Frontal cortex (tissue), 4 donors: ENCODE data around the gene FAXDC2. TPM values are rescaled to one million over a fixed set of nuclear protein-coding genes. Genes with fewer than 3 reads are reported as not detected.
"Not testable (repeated sequence)": the region's sequence is repeated elsewhere in the genome, so short reads cannot be mapped to it uniquely, and the experiment has no call there.

Experiments
- DNase-seq, 2 donors: peaks; one replicate each; pipeline ENCODE4 v3.0.0; 2012; ENCODE audit warnings: low spot score in 2 of 2
- FAIRE-seq: peaks from 2 replicates; lab custom pipeline; 2012; peaks lifted over from hg19 to GRCh38; lab: Jason Lieb, UNC
- total RNA-seq: library from RNA; depleted of rRNA; stranded (reverse); fragments of >200 nt; gene quantifications from one replicate; pipeline ENCODE4 v1.2.3, GENCODE V29; 2014
- donor health status: control.
- donor health status: control.
- donor health status: control.

The FAXDC2 gene
- total RNA-seq, 1 donor from 2014 or later = 2.4 TPM

- not testable (repeated sequence) for DNase-seq, FAIRE-seq
Observed at GRCh38 chr5:154835701-154836052, 14.7 kb downstream of the FAXDC2 start.

DNA sequence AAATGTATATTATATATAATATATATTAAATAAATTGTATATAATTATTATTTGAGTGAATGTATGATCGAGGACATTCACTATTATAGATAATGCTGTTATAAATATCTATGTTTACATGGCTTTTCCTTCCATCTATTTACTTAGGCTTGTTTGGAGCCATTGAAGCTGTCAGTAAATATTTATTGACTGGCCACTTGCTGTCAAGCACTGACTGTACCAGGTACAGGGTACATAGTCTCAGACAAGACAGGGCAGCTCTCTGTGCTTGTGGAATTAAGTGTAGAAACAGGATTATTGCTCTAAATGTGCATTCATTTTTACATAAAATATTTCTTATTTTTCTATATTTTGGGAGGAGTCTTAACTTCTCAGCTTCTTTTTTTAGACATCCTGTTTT is 16.4 kb downstream of the FAXDC2 start:
- no peak for DNase-seq
- no peak for FAIRE-seq

GRCh38 chr5:154832804-154833203 is 17.6 kb downstream of the FAXDC2 start:
- not testable (repeated sequence) for DNase-seq, FAIRE-seq

DNA sequence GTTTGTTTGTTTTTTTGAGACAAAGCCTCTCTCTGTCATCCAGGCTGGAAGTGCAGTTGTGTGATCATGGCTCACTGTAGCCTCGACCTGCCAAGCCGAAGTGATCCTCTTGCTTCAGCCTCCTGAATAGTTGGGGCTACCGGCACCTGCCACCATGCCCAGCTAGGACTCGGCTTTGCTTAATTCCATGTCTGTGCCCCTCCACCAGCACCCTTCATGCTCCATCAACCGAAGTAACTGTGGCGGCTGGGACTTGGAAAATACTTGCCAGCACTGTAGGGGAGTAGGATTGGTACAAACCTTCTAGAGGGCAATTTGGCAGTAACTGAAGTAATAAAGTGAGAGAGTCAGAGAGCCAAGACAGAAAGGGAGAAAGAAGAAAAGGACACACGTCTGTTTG is 19.0 kb downstream of the FAXDC2 start:
- FAIRE-seq (no peak), DNase-seq (no peak)

- DNase-seq (no peak), FAIRE-seq (no peak)
Observed at GRCh38 chr5:154830596-154830995, 19.8 kb downstream of the FAXDC2 start.

GRCh38 chr5:154830219-154830595 is 20.2 kb downstream of the FAXDC2 start:
- DNase-seq (no peak), FAIRE-seq (no peak)

GRCh38 chr5:154829589-154830218 is 20.7 kb downstream of the FAXDC2 start:
- DNase-seq = no peak
- no peak for FAIRE-seq

DNA sequence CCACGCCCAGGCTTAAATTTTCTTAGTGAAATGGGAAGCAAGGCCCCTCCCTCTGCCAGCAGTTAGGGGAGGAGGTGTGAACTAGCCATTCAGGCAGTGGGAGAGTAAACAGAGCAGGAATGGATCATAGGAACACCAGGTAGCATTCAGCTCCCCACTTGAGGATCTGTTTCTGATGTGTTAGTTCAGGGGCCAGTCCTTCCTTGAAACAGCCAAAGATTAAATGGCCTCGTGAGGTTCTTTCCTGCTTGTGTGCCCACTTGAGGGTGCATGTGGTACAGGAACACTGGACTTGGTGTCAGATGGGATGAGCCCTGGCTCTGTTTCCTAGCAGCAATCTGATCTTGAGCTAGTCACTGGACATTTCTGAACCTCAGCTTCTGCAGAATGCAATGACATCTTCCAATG is 21.2 kb downstream of the FAXDC2 start:
- DNase-seq (no peak), FAIRE-seq (no peak)

GRCh38 chr5:154824070-154824469 is 26.3 kb downstream of the FAXDC2 start:
- no peak for FAIRE-seq

DNA sequence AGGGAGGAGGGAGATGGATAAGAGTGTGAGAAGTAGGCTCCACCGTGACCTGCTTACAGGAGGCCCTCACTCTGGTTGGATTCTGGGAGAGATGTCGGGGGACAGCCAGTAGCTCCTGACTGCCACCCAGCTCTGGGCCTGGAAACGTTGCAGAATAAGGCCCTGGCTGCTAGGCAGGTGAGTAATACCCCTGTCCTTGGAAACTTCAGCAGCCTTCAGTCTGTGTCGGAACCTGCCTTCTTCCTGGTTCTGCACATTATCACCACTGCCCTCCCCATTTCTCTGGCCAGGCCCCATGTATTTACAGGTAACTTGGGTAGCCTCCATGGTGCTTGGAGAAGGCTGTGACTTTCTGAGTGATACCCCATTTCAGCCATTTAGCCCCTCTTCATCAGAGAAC is 26.8 kb downstream of the FAXDC2 start:
- FAIRE-seq (no peak), DNase-seq (no peak)

More at GRCh38 chr5:154824070-154824469, 26.3 kb downstream of the FAXDC2 start:
- DNase-seq = no peak

GRCh38 chr5:154822896-154823295 is 27.5 kb downstream of the FAXDC2 start:
- FAIRE-seq, DNase-seq: not testable (repeated sequence)

DNA sequence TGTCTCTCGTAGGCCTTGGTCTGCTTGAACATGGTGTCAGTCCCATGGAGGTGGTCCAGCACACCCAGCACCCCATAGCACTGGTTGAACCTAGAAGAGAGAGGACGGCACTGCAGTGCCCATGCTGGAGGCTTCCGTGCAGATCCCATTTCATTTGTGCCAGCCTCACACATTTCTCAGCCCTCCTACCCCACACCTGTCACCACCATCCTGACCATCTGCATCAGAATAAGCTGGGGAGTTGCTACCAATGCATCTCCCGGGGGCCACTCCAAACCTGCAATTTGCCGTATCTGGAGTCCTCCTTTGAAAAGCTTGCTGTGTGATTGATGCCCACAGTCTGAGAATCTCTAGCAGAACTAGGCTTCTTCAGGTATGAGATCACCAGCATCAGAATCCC is 30.0 kb downstream of the FAXDC2 start:
- no peak for FAIRE-seq
- DNase-seq = no peak

DNA sequence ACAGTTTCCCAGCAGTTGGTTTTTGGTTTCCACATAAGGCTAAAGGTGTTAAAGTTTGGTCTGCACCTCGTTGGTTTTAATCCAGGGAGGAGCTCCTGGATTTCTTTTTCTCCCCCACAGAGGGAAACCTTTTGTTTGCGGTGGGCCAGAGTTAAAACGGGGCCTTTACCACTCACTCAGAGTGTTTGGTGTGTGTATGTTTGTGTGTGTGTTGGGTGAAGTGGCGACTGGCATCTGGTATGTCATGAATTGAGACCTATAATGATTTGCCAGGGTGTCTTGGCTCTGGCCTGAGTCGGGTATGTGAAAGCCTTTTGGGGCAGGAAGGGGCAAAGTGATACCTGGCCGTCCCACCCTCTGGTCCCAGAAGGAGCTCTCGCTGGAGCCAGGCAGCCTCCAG is 30.9 kb downstream of the FAXDC2 start:
- no peak for DNase-seq
- FAIRE-seq = no peak

GRCh38 chr5:154818471-154819116 is 31.8 kb downstream of the FAXDC2 start:
- FAIRE-seq = no peak

GRCh38 chr5:154817815-154818214 is 32.6 kb downstream of the FAXDC2 start:
- DNase-seq (no peak), FAIRE-seq (no peak)

More at GRCh38 chr5:154818471-154819116, 31.8 kb downstream of the FAXDC2 start:
- DNase-seq = no peak

- no peak for DNase-seq
Observed at GRCh38 chr5:154816891-154817492, 33.4 kb downstream of the FAXDC2 start.

GRCh38 chr5:154815684-154816247 is 34.6 kb downstream of the FAXDC2 start:
- FAIRE-seq = no peak
- DNase-seq = no peak

More at GRCh38 chr5:154816891-154817492, 33.4 kb downstream of the FAXDC2 start:
- FAIRE-seq = no peak

GRCh38 chr5:154815025-154815424 is 35.4 kb downstream of the FAXDC2 start:
- DNase-seq (no peak), FAIRE-seq (no peak)

GRCh38 chr5:154813736-154814135 is 36.7 kb downstream of the FAXDC2 start:
- FAIRE-seq (no peak), DNase-seq (no peak)

- FAIRE-seq = no peak
- DNase-seq = no peak
Observed at GRCh38 chr5:154813158-154813557, 37.2 kb downstream of the FAXDC2 start.
